Measurements from ENCODE around the gene ATP2B2.
"Not testable (repeated sequence)": the region's sequence is repeated elsewhere in the genome, so short reads cannot be mapped to it uniquely, and the experiment has no call there.

The ATP2B2 gene

DNA sequence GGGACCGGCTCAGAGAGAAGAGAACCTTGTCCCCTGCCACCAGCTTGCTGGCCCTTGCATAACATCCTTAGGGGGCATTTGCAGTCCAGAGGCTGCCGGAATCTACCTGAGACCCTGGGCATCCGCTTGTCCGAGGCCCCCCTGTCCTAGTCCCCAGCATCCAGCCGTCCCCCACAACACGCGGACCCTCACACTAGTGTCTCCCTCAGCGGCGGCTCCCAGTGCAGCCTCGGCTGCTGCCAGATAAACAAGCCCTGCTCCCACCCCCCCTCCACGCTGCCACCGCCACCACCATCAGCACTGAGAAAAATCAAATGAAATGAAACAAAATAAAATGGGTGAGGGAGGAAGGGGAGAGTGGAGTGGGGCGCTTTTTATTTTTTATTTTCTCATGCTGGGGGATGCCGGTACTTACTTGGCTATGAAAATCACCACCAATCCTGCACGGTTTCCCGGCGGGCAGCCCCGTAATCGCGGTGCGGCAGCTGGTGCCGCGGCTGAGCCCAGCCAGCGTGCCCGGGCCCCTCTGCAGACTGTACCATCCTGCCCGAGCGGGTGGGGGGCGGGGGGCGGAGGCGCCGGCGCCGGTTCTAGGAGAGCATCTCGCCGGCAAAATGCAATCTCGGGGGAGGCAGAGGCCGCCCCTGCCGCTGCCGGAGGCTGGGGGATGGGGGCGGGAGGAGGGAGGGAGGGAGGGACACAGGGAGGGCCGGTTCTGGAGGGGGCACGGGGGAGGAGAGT, at the start of gene ATP2B2:
Gene ATP2B2 (minus strand): TSS at position 537 of the 741 bp plus-strand sequence. CDS start 56,043 bp downstream, outside the sequence.
- DNase-seq = no peak

DNA sequence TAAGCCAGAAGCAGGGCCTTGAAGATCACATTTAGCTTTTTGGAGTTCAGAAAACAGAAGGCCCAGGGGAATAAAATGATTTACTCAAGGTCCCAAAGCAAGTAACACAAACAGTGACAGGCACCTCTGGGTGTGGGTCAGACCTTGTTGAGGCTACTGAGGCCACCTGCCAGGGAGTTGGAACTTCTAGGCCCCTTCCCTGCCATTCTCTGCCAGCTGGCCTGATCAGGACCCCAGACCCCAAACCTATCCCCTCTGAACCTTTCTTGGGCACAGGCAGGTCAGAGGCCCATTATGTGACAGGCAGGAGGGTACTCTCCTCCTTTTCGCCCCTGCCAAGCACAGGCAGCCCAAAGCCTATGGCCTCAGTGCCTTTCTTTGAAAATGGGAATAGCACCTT, 49.4 kb upstream of the ATP2B2 start:
- DNase-seq = no peak

DNA sequence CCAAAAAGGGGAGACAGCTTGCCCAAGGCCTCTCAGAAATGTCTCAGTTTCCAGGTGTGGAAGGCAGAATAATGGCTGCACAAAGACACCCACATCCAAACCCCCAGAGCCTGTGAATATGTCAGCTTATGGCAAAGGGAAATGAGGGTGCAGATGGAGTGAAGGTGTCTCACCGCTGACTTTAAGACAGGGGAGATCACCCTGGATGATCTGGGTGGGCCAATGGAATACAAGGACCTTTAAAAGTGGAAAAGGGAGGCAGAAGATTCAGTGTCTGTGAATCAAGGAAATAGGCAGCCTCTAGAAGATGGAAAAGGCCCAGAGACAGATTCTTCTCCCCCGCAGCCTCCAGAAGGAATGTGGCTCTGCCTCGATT, 48.8 kb upstream of the ATP2B2 start:
- no peak for DNase-seq

DNA sequence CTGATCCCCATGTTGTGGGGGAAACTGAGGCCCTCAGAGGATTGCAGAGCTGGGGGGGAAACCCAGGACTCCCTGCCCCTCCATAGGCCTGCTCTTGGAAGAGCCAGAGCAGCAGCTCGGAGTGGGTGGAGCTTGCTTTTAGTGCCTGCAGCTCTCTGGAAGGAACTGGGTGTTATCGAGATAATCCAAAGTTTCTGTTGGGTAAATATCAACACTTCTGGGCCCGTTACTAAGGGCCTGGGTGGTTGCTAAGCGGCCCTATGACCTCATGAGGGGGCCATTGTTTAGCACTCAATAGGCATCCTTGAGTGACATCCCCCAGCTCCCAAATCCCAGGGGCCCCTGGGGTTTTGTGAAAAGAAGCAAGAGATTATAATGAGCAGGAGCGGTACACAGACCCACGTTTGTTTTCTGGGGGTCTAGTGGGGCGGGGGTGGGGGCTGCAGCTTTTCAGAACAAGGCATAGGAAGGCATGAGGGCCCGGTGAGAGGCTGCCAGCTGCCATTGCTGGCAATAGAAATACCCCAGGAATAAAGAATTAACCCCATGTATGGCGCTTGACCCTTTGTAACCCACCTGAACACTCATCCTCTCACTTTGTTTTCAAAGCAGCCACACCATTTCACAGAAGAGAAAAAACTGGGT, 48.3 kb upstream of the ATP2B2 start:
- DNase-seq = no peak

DNA sequence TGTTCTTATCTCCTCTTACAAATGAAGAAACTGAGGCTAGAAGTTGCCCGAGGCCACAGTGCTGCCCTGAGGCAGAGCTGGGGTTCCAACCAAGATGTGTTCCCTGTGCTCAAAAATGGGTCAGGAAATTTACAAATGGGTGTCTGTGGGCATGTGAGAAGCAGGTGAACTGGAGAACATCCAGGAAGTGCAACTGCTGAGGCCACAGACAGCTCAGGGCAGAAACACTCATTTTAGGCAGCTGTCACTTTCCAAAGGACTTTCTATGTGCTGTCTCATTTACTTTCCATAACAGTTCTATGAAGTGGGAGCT, 47.2 kb upstream of the ATP2B2 start:
- no peak for DNase-seq

DNA sequence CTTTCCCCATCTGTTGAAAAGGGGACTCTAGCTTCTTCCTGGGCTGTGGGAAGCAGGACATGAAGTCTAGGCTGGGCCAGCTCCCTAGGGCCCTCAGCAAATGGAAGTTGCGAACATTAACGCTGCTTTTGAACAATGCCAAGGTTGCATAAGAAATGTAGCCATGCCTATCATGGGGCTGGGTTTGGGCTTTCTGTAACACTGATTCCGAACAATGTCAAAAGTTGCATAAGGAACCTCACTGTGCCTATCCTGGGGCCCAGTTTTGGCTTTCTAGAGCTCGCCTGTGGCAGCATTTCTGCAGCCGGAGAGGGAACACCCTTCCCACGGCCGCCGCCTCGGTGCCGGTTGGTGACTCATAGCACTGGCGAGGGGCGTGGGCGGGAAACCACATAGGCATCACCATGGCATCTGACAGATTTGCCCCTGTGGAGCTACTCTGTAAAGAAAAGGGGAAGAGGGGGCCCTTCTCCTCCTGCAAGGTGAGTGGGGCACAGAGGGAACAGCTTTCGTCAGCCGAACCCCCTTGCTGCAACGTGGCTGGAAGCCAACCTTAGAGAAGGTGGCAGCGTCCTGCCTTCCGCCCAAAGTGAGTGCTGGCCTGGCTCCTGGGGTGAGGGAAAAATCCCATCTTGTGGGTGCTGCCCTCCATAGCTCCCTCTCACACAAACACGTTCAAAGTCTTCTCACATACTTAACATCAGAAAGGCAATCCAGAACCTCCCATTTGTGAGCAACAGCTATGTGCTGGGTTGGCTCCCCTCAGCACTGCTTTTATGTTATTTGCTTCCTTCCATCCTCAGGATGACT, 46.6 kb upstream of the ATP2B2 start:
- DNase-seq = no peak

DNA sequence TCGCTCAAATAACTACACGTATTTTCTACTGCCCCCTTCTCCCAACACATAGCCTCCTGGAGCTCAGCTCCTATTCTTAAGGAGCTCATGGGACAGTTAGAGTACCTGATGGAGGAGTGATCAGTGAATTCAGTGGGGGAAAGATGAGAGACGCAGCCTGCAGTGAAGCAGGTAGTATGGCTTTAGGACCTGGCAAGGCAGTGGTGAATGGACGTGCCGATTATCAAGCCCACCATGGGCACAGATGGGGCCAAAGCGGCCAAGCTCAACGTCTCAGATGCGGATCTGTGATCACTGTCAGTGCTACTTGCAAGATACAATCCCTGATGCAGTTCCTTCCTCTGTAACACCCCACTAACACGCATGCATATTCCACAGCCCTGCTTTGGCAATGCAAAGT, 45.8 kb upstream of the ATP2B2 start:
- DNase-seq = no peak

DNA sequence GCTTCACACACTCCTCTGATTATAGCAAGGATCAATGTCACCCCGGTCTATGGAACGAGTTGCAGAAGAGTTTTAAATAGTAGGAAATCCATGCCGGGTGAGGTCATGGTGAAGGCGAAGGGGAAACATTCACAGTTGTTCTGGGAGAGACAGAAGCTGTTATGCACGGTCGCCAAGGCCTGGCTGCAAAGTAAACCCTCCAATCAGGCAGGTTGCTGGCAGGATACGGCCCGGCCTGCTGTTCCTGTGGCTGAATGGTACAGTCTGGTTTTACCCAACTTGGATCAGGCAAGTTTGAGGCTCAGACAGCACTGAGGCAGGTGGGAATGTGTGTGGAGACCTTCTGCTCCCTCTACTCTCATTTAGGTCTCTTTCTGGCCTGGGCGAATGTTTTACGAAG, 45.3 kb upstream of the ATP2B2 start:
- DNase-seq = no peak

DNA sequence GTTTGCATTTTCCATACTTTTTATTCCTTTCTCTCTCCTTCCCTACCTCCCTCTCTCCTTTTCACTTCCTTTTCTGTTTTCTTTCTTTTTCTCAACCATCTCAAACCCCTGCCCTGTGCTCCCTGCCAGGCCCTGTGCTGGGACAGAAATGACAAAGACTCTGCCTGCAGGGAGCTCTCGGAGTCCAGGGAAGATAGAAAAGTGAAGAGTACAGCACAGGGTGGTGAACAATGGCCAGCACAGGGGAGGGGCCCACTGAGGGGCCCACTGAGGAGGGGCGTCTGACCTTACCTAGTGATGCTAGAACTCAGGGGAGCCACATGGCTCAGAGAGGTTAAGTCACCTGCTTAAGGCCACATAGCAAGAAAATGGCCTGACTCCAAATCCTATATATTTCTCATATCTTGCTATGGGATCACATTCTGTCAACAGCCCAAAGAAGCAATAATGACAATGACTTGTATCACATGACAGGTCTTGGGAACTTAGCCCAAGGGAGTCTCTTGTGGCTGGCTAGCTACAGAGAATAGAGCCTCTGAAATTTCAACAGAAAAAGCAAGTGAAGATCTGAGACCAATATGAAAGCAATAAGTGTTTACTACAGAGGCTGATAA, 44.3 kb upstream of the ATP2B2 start:
- no peak for DNase-seq

DNA sequence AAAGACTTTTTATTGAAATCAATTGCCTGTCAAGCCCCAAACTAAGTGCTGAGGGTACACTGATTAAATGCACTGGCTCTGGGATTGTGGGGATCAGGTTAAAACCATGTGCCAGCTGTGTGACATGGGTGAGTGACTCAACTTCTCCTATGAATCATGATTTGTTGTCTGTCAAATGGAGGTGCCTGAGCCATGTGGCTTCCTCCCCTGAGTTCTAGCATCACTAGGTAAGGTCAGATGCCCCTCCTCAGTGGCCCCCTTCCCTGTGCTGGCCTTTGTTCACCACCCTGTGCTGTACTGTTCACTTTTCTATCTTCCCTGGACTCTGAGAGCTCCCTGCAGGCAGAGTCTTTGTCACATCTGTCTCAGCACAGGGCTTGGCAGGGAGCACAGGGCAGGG, 43.6 kb upstream of the ATP2B2 start:
- no peak for DNase-seq

DNA sequence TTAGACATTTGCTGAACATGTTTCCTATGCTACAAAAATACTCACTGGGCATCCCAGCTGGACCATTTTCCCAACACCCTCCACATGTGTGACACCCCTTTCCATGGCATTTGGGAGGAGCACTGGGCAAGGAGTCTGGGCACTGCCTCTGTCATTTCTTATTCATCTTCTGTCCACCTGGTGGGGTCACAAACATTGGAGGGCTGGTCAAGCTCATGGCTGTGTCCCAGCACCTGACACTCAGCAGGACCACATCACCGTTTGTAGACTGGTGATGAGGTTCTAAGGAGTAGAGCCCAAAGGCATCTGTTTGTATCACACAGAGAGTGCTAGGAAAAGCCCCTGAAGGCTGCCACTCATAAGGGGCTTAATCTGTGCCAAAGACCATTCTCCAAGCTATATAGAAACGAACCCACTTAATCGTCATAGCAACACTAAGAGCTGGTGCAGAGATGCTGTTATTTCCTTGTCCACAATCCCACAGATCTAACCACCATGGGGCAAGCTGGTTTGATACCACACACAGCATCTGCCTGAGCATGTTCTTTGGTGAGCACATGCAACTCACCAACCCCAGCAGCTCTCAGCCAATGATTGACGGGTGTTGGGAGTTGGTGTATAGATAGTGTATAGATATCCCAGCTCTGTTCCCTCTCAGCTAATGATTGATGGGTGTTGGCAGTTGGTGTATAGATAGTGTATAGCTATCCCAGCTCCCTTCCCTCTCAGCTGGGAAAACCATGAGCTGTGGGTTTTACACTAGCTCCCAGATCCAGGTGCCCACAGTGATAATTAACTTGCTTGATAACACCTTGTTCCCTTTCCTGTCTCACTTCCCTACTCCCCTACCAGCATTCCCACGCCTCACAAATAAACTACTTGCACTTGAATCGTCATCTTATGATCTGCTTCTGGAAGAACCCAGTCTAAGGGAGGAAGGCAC, 42.7 kb upstream of the ATP2B2 start:
- no peak for DNase-seq

DNA sequence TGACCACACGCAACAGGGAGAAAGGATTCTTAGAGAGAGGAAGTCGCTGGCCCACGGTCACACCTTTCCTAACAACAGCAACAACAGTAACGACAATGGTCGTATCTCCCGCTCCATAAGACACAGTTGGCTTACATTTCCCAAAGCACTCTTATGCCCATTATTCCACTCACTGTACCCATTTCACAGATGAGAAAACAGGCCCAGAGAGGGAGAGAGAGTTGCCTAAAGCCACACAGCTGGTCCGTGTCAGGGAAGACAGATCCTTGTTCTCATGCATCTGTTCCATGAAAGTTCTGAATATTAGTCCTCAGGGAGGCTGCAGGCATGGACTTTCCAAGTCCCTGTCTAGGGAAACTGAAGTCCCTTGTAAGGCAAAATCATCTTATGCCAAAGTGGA, 42.0 kb upstream of the ATP2B2 start:
- no peak for DNase-seq

DNA sequence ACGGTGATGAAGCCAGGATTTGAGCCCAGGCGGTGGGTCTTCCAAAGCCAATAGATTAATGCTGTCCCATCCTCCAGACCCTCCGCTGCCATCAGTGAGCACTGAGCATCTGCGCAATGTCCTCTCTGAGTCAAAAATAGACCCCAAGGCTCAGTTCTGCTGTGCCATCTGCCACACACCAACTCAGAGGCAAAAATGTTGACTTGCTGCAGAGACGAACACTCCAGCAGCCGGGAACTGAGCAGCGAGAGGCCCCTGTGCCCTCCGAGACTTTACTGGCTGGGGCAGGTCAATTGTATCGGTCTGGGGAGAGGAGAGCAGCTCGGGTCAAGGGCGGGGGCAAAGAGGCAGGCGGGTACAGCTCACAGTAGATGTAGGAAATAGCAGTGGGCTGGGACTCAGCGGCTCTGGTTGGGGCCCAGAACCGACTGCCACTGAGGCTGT, 41.5 kb upstream of the ATP2B2 start:
- DNase-seq = no peak

DNA sequence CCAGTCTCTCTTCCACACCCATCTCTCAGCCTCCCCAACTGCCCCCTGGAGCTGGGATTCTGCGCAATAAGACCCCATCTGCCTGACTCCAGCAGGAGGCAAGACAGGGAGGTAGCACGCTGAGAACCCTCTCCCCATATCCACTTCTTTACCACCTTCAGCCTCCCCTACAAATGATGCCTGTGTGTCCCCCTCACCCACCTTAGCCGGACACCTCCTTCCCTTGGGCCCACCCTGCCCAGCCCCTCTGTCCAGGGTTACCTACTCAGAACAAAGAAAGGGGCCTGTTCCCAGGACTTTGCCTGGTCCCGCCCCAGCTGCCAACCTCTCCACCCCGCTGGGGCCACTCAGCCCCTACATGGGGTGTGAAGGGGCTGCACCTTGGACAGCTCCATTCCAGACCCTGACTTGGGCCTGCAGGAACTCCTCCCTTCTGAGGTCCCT, 40.8 kb upstream of the ATP2B2 start:
- no peak for DNase-seq

DNA sequence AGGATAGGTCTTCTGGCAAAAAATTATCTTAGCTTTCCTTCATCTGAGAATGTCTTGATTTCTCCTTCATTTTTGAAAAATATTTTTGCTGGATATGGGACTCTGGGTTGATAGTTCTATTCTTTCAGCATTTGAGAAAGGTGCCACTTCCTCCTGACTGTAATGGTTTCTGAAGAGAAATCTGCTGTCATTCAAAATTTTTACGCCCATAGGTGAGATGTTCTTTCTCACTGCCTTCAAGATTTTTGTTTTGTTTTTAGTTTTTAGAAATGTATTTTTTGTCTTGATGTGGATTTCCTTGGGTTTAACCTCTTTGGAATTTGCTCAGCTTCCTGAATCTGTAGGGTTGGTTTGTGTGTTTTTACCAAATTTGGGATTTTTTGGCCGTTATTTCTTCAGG, 37.1 kb upstream of the ATP2B2 start:
- DNase-seq = no peak

DNA sequence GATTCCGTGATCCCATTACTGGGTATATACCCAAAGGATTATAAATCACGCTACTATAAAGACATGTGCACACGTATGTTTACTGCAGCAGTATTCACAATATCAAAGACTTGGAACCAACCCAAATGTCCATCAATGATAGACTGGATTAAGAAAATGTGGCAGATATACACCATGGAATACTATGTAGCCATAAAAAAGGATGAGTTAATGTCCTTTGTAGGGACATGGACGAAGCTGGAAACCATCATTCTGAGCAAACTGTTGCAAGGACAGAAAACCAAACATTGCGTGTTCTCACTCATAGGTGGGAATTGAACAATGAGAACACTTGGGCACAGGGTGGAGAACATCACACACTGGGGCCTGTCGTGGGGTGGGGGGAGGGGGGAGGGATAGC, 35.0 kb upstream of the ATP2B2 start:
- not testable (repeated sequence) for DNase-seq

DNA sequence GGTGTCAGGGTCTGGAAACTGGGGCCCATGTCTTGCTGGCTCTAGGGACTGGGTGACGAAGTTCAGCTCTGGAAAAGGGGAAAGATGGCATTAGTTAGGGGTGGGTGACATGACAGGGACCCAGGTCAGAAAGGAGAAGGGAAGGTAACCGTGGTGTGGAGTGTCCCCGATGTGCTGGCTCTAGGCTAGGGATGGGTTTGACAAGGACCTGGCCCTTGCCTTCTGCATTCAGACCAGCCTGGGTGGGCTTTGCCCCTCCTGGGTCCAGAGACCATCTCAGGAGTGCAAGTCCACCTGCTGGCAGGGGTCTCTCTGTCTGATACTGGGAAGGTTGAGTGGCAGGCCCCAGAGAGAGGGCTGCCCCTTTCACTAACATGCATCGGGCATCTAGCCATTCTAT, 28.7 kb upstream of the ATP2B2 start:
- DNase-seq = no peak

DNA sequence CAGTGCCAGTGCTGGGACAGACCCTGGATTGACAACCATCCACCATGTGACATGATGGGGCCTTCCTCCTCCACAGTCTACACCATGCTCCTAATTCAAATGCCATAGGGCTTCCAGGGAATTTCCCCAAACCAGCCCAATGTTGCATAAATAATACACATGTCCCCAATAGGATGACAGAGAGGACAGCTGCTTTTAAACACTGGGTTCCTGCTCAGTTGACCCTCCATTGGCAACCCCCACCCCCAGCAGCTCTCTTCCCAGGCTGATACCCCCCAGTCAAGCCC, 28.3 kb upstream of the ATP2B2 start:
- no peak for DNase-seq

DNA sequence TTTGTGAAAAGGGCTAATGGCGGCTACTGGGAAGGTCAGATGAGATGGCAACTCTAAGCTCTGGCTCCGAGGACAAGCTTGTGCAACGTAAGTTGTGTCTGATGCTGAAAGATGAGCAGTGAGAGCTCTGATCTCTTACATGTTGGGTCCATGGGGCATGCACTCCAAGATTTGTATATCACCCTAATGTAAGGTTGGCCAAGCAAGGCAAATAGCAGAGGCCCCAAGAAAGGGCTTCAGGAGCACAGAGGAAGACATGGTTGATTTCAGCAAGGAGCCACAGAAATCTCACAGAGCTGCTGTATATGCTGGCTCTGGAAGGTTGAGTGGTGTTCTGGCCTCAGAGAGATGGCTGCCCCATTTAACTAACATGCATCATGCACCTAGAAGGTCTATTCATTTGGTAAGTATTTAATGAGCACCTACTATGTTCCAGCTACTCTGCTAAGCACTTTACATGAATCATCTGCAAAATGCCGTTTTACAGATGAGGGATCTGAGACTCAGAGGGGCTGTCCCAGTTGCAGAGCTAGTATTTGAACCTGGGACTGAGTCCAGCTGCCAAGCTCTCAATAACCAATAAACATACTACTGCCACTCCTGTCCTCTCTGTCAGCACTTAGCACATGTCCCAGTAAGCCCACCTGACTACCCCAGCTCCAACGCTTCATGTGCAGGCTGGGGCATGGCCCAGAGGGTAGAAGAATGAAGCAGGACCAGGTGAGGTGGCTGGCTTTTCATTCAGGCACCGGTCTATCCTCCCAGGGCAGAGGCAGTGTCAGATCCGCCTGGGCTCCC, 27.8 kb upstream of the ATP2B2 start:
- no peak for DNase-seq

DNA sequence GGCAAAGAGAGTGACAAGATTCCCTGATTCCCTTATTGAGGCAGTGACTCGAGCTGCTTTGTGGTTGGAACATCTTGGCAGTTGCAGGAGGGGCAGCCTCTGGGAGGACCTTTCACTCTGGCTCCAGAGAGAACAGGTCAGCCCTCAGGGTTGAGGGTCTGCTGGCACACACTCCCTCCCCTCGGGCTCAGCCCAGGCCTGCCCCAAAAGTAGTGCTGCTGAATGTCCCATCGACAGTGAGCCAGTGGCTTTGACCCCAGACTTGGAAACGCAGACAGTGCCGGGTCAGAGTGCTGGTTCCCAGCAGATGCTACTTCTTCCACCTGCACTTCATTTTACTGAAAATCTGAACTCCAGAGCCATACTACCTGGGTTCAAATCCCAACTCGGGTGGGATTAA, 25.6 kb upstream of the ATP2B2 start:
- no peak for DNase-seq

DNA sequence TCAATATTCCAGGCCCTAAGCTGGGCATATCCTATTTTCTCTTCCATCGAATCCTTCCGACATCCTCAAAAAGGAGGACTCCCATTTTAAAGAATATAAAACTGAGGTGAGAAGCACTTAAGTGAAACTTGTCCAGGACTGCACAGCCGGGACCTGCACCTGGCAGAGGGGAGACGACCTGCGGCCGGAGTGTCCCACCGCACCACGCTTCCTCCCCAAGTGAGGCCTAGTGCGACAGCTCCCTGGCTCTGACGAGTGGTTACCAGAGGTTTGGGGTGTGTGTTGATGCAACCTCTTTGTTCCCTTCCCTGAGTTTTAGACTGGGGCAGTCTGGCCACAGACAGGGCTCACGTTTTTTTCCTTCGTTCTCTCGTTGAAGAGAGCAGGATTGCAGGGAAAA, 24.9 kb upstream of the ATP2B2 start:
- no peak for DNase-seq

DNA sequence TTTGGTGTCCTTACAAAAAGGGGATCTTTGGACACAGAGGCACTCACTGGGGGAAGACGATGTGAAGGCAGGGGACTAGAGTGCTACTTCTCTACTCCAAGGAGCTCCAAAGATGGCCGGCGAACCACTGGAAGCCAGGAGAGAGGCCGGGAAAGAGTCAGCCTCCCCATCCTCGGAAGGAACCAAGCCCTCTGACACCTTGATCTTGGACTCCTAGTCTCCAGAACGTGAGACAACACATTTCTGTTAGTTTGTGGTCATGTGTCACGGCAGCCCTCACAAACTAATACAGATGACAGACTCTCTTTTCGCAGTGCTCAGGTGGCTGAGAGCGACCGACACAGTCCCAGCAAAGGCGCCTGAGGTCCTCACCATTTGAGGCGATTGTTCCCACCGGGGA, 24.4 kb upstream of the ATP2B2 start:
- DNase-seq = no peak
